ACHN (cell line): ENCODE results near the gene PSMF1.

Source experiments
- DNase-seq: peaks from one replicate; pipeline ENCODE4 v3.0.0-alpha.2; 2015
- in situ Hi-C: cut with HindIII; loops from 2 replicates; pipeline ENCODE4 v1.10.0; 2017; ENCODE audit warnings: low sequenced_read_pairs, low pct_ligation_motif_present, low pct_unique_long_range_greater_than_20kb

The PSMF1 gene

GRCh38 chr20:1183153-1183552, 64.8 kb downstream of the PSMF1 start:
- in situ Hi-C loops: no loop called here
- DNase-seq: no peak

GRCh38 chr20:1184260-1184637, 65.8 kb downstream of the PSMF1 start:
- no peak for DNase-seq
- in situ Hi-C loops: no loop called here

GRCh38 chr20:1184638-1185315, 66.4 kb downstream of the PSMF1 start, which contains the start of gene TMEM74B:
Gene TMEM74B, minus strand, starts transcription at chr20:1184981. Its CDS starts 1,180 bp downstream, at chr20:1183801.
- in situ Hi-C loops: no loop called here
- DNase-seq: no peak

GRCh38 chr20:1185316-1185741, 66.9 kb downstream of the PSMF1 start:
- in situ Hi-C loops: no loop called here

GRCh38 chr20:1185790-1186334, 67.5 kb downstream of the PSMF1 start:
- in situ Hi-C loops: no loop called here
- DNase-seq: peak; percentile 61

More at GRCh38 chr20:1185316-1185741, 66.9 kb downstream of the PSMF1 start:
- DNase-seq: peak; percentile 2

- in situ Hi-C loops: no loop called here
- DNase-seq: no peak
Measured at GRCh38 chr20:1186367-1186991, 68.1 kb downstream of the PSMF1 start.

GRCh38 chr20:1187605-1188171, 69.3 kb downstream of the PSMF1 start:
- in situ Hi-C loops: no loop called here
- no peak for DNase-seq

GRCh38 chr20:1188347-1188746, 69.9 kb downstream of the PSMF1 start:
- in situ Hi-C loops: no loop called here
- DNase-seq: no peak

GRCh38 chr20:1189827-1190226, 71.4 kb downstream of the PSMF1 start:
- no peak for DNase-seq
- in situ Hi-C loops: no loop called here

GRCh38 chr20:1190847-1191246, 72.4 kb downstream of the PSMF1 start:
- in situ Hi-C loops: no loop called here
- no peak for DNase-seq

- in situ Hi-C loops: no loop called here
- DNase-seq: no peak
Measured at GRCh38 chr20:1191299-1191698, 72.9 kb downstream of the PSMF1 start.

- no peak for DNase-seq
- in situ Hi-C loops: no loop called here
Measured at GRCh38 chr20:1195226-1195625, 76.8 kb downstream of the PSMF1 start.

GRCh38 chr20:1196634-1197033, 78.2 kb downstream of the PSMF1 start:
- DNase-seq: no peak
- in situ Hi-C loops: no loop called here

GRCh38 chr20:1197801-1198200, 79.4 kb downstream of the PSMF1 start:
- no peak for DNase-seq
- in situ Hi-C loops: no loop called here

- in situ Hi-C loops: no loop called here
Measured at GRCh38 chr20:1198751-1199150, 80.3 kb downstream of the PSMF1 start.

GRCh38 chr20:1199212-1199873, 80.9 kb downstream of the PSMF1 start:
- no peak for DNase-seq
- in situ Hi-C loops: no loop called here

More at GRCh38 chr20:1198751-1199150, 80.3 kb downstream of the PSMF1 start:
- no peak for DNase-seq

- in situ Hi-C loops: no loop called here
- no peak for DNase-seq
Measured at GRCh38 chr20:1199964-1200363, 81.6 kb downstream of the PSMF1 start.

GRCh38 chr20:1202762-1203504, 84.5 kb downstream of the PSMF1 start, which contains the start of gene C20orf202:
Gene C20orf202, plus strand, starts transcription at chr20:1203454. Its CDS starts 132 bp downstream, at chr20:1203586.
- in situ Hi-C loops: no loop called here
- no peak for DNase-seq
